ENCODE measurements around the gene PDE6D.
A peak's percentile ranks its signal among the peaks of the same experiment; 100 is the strongest.
"Not testable (repeated sequence)": the region's sequence is repeated elsewhere in the genome, so short reads cannot be mapped to it uniquely, and the experiment has no call there.

PDE6D gene

GRCh38 chr2:231764124-231764523, 17.0 kb downstream of the PDE6D start:
- no peak for DNase-seq (ENCODE audit: low read depth)
- TF ChIP-seq CTCF (IDR thresholded peaks at IDR 0.05; ENCODE audit: low read depth, low read length), result no peak
- no peak for TF ChIP-seq MYC (IDR thresholded peaks at IDR 0.05; ENCODE audit: low read depth, low read length)
- no peak for TF ChIP-seq MAX (IDR thresholded peaks at IDR 0.05; ENCODE audit: low read depth, low read length)
- TF ChIP-seq POLR2A (IDR thresholded peaks at IDR 0.05; ENCODE audit: extremely low read depth, insufficient read length), result no peak
- no peak overlapping the region for H3K4me3 ChIP-seq (ENCODE audit: low read depth, low read length)

GRCh38 chr2:231761735-231762134, 19.3 kb downstream of the PDE6D start:
- DNase-seq (ENCODE audit: low read depth), result peak; percentile 25
- TF ChIP-seq MYC (IDR thresholded peaks at IDR 0.05; ENCODE audit: low read depth, low read length), result no peak
- no peak for TF ChIP-seq POLR2A (IDR thresholded peaks at IDR 0.05; ENCODE audit: extremely low read depth, insufficient read length)
- no peak for TF ChIP-seq MAX (IDR thresholded peaks at IDR 0.05; ENCODE audit: low read depth, low read length)
- TF ChIP-seq CTCF (IDR thresholded peaks at IDR 0.05; ENCODE audit: low read depth, low read length), result no peak
- H3K4me3 ChIP-seq (ENCODE audit: low read depth, low read length), result no peak overlapping the region

- no peak overlapping the region for H3K4me3 ChIP-seq (ENCODE audit: low read depth, low read length)
- TF ChIP-seq MAX (IDR thresholded peaks at IDR 0.05; ENCODE audit: low read depth, low read length), result no peak
- no peak for TF ChIP-seq CTCF (IDR thresholded peaks at IDR 0.05; ENCODE audit: low read depth, low read length)
- no peak for TF ChIP-seq POLR2A (IDR thresholded peaks at IDR 0.05; ENCODE audit: extremely low read depth, insufficient read length)
- TF ChIP-seq MYC (IDR thresholded peaks at IDR 0.05; ENCODE audit: low read depth, low read length), result no peak
- no peak for DNase-seq (ENCODE audit: low read depth)
These were observed 29.0 kb downstream of the PDE6D start for GRCh38 chr2:231752061-231752460.

- DNase-seq (ENCODE audit: low read depth), result no peak
- TF ChIP-seq CTCF (IDR thresholded peaks at IDR 0.05; ENCODE audit: low read depth, low read length) (no peak), MYC (IDR thresholded peaks at IDR 0.05; ENCODE audit: low read depth, low read length) (no peak), MAX (IDR thresholded peaks at IDR 0.05; ENCODE audit: low read depth, low read length) (no peak), POLR2A (IDR thresholded peaks at IDR 0.05; ENCODE audit: extremely low read depth, insufficient read length) (no peak)
- H3K4me3 ChIP-seq (ENCODE audit: low read depth, low read length), result no peak overlapping the region
These were observed 29.9 kb downstream of the PDE6D start for GRCh38 chr2:231751042-231751815.

GRCh38 chr2:231749016-231749415, 32.1 kb downstream of the PDE6D start:
- peak; percentile 18 for DNase-seq (ENCODE audit: low read depth)
- not testable (repeated sequence) for H3K4me3 ChIP-seq (ENCODE audit: low read depth, low read length)

GRCh38 chr2:231748153-231748896, 32.8 kb downstream of the PDE6D start:
- H3K4me3 ChIP-seq (ENCODE audit: low read depth, low read length); DNase-seq (ENCODE audit: low read depth): not testable (repeated sequence)
